GM21423 (cell line): ENCODE results near the gene TP53I13.
A peak's percentile ranks its signal among the peaks of the same experiment; 100 is the strongest.

Experiments
- ATAC-seq: cut with Tn5 transposase; IDR thresholded peaks from one replicate; pipeline ENCODE4 v1.9.1; 2021; ENCODE audit warnings: mild to moderate bottlenecking, moderate library complexity; ENCODE audit not compliant: unreplicated experiment

The TP53I13 gene

GRCh38 chr17:29566473-29567303 lies 1.8 kb upstream of the TP53I13 start, which contains the start of gene ABHD15:
Gene ABHD15 (minus strand): TSS chr17:29567037. CDS start chr17:29566966, 71 bp downstream.
- peak; percentile 23 for ATAC-seq

- peak; percentile 2 for ATAC-seq
These were observed 1.3 kb upstream of the TP53I13 start for GRCh38 chr17:29567304-29567553.

GRCh38 chr17:29567554-29568330 lies 759 bp upstream of the TP53I13 start:
- ATAC-seq: peak; percentile 25

GRCh38 chr17:29569245-29569950 lies 897 bp downstream of the TP53I13 start:
- no peak for ATAC-seq

- ATAC-seq: no peak
These were observed 2.0 kb downstream of the TP53I13 start for GRCh38 chr17:29570521-29570920.

GRCh38 chr17:29571486-29571882 lies 3.0 kb downstream of the TP53I13 start:
- ATAC-seq: no peak

GRCh38 chr17:29571883-29572681 lies 3.6 kb downstream of the TP53I13 start:
- ATAC-seq: no peak

- ATAC-seq: no peak
These were observed 4.4 kb downstream of the TP53I13 start for GRCh38 chr17:29572691-29573557.

GRCh38 chr17:29573558-29573869 lies 5.0 kb downstream of the TP53I13 start:
- no peak for ATAC-seq

- ATAC-seq: no peak
These were observed 5.6 kb downstream of the TP53I13 start for GRCh38 chr17:29573871-29574731.

GRCh38 chr17:29574732-29575510 lies 6.4 kb downstream of the TP53I13 start:
- ATAC-seq: no peak

GRCh38 chr17:29575511-29576213 lies 7.2 kb downstream of the TP53I13 start:
- no peak for ATAC-seq

GRCh38 chr17:29576214-29577000 lies 7.9 kb downstream of the TP53I13 start:
- ATAC-seq: no peak

GRCh38 chr17:29577001-29577370 lies 8.5 kb downstream of the TP53I13 start:
- no peak for ATAC-seq

GRCh38 chr17:29577385-29578211 lies 9.1 kb downstream of the TP53I13 start:
- ATAC-seq: no peak
